ENCODE results near the gene SSNA1.

- TF ChIP-seq CTCF (IDR thresholded peaks at IDR 0.05; ENCODE audit: low read depth, low read length), result no peak
- TF ChIP-seq EZH2phosphoT487 (IDR thresholded peaks at IDR 0.05; ENCODE audit: low read depth), result no peak
Observed at GRCh38 chr9:137221506-137222111, 33.1 kb downstream of the SSNA1 start.
